A549 (cell line): ENCODE data around the gene GNG14. TPM values are rescaled to one million over a fixed set of nuclear protein-coding genes. Genes with fewer than 3 reads are reported as not detected.

Experiments used
- ATAC-seq, 2 experiments: fragments of 200-7000 bp in 1 of 2; fragments of >200 bp in 1 of 2; cut with Nextera tagmentation in 1 of 2; cut with Tn5 transposase in 1 of 2; 3 replicates each; pipeline versions ENCODE4 v1.8.0 to v1.9.1; 2018 to 2020; ENCODE audit warnings: mild to moderate bottlenecking in 1 of 2, moderate library complexity in 1 of 2
- CTCF ChIA-PET: fragments of 300-600 bp; sonication (Branson Sonifier 250); formaldehyde crosslinking; extraction: SDS; loops from one replicate; lab custom pipeline; 2021; ENCODE audit warnings: antibody characterized with exemption, inconsistent platforms; lab: Yijun Ruan, JAX
- POLR2A ChIA-PET: fragments of 350-600 bp; formaldehyde crosslinking; extraction: SDS; loops from one replicate; lab custom pipeline; 2021; ENCODE audit warnings: antibody characterized with exemption, inconsistent platforms; lab: Yijun Ruan, JAX
- DNase-seq, 2 experiments: peaks; one replicate each; pipeline versions ENCODE4 v3.0.0 to v3.0.0-alpha.2; 2011 to 2016; ENCODE audit warnings: low read depth in 1 of 2, low spot score in 1 of 2
- FAIRE-seq: peaks from 2 replicates; lab custom pipeline; 2011; peaks lifted over from hg19 to GRCh38; lab: Jason Lieb, UNC
- H3K27ac ChIP-seq, 2 experiments: fragments of >200 bp; sonication (Bioruptor Twin); formaldehyde crosslinking; 3 replicates each; pipeline ENCODE4 v1.5.1; 2016 to 2017
- H3K4me1 ChIP-seq: fragments of >200 bp; sonication (Bioruptor Twin); formaldehyde crosslinking; 3 replicates; pipeline ENCODE4 v1.6.1; 2016
- H3K4me2 ChIP-seq: fragments of >200 bp; sonication (Bioruptor Twin); formaldehyde crosslinking; 3 replicates; pipeline ENCODE4 v1.6.1; 2016
- H3K4me3 ChIP-seq: fragments of >200 bp; sonication (Bioruptor Twin); formaldehyde crosslinking; 3 replicates; pipeline ENCODE4 v1.5.1; 2016
- H3K9me3 ChIP-seq: fragments of >200 bp; sonication (Bioruptor Twin); formaldehyde crosslinking; 3 replicates; pipeline ENCODE4 v1.6.1; 2016
- BHLHE40 ChIP-seq: IDR thresholded peaks from 2 replicates; pipeline ENCODE4 v1.6.1; 2012; ENCODE audit warnings: low read depth, low read length, inconsistent platforms
- CTCF ChIP-seq: fragments of >200 bp; sonication (Bioruptor Twin); formaldehyde crosslinking; IDR thresholded peaks from 3 replicates; pipeline ENCODE4 v1.5.1; 2016
- EHF ChIP-seq: fragments of 250-450 bp; sonication (Bioruptor Pico); IDR thresholded peaks from 2 replicates; pipeline ENCODE4 v1.5.0; 2020; ENCODE audit warnings: mild to moderate bottlenecking
- HOXB5 ChIP-seq: fragments of 250-450 bp; sonication (Bioruptor Pico); IDR thresholded peaks from 2 replicates; pipeline ENCODE4 v1.5.0; 2020; ENCODE audit warnings: mild to moderate bottlenecking, moderate library complexity
- MAFK ChIP-seq: fragments of 450-650 bp; IDR thresholded peaks from 2 replicates; pipeline ENCODE4 v1.6.1; 2014; ENCODE audit not compliant: partially characterized antibody
- MYC ChIP-seq: IDR thresholded peaks from 2 replicates; pipeline ENCODE4 v1.6.1; 2012; ENCODE audit warnings: mild to moderate bottlenecking, inconsistent platforms, low read length, improper control_type of control experiment, borderline replicate concordance
- NFE2L2 ChIP-seq: fragments of 150-350 bp; conservative IDR thresholded peaks from 2 replicates; pipeline ENCODE4 v1.6.1; 2014; ENCODE audit warnings: low read length
- NR3C1 ChIP-seq: fragments of >200 bp; sonication (Bioruptor Twin); formaldehyde crosslinking; IDR thresholded peaks from 3 replicates; pipeline ENCODE4 v1.6.1; 2017
- PBX3 ChIP-seq: IDR thresholded peaks from 2 replicates; pipeline ENCODE4 v1.6.1; 2012
- TFCP2L1 ChIP-seq: fragments of 250-450 bp; sonication (Bioruptor Pico); IDR thresholded peaks from 2 replicates; pipeline ENCODE4 v1.5.0; 2021; ENCODE audit warnings: mild to moderate bottlenecking
- ZNF302 ChIP-seq: fragments of 250-450 bp; sonication (Bioruptor Pico); IDR thresholded peaks from 2 replicates; pipeline ENCODE4 v1.9.0; 2021; ENCODE audit warnings: inconsistent platforms, mild to moderate bottlenecking, moderate library complexity
- ZSCAN20 ChIP-seq: fragments of 250-450 bp; sonication (Bioruptor Pico); IDR thresholded peaks from 2 replicates; pipeline ENCODE4 v1.8.0; 2022; ENCODE audit warnings: mild to moderate bottlenecking, moderate library complexity
- WGBS: methylation state at CpG from one replicate; pipeline ENCODE4 v1.1.6; 2017; ENCODE audit errors: missing lambda C conversion rate; 5-methylcytosine and 5-hydroxymethylcytosine counted together
- polyA plus RNA-seq, 4 experiments: library from polyadenylated mRNA; depleted of rRNA in 3 of 4; stranded (reverse); fragments of >200 nt; fragmentation: RNase III in 1 of 4; extraction: RNeasy Plus Mini Kit Qiagen cat#74134 plus additional on column Dnase treatment in 1 of 4; gene quantifications; 2 replicates in 3 of 4; 3 replicates in 1 of 4; pipeline ENCODE4 v1.2.3, GENCODE V29; 2011 to 2017
- TF ChIP-seq, protein P1 (sequence below): fragments of 200-600 bp; sonication (generic); IDR thresholded peaks from 2 replicates; pipeline ENCODE4 v1.6.1; 2016; ENCODE audit warnings: antibody characterized with exemption, mild to moderate bottlenecking, moderate library complexity
- TF ChIP-seq, protein P2 (sequence below): fragments of >200 bp; sonication (Bioruptor Twin); formaldehyde crosslinking; IDR thresholded peaks from 3 replicates; pipeline ENCODE4 v1.6.1; 2016

Gene GNG14
- polyA plus RNA-seq, 2 of the 4 experiments (the other 2 are of a cell fraction) = not detected

DNA sequence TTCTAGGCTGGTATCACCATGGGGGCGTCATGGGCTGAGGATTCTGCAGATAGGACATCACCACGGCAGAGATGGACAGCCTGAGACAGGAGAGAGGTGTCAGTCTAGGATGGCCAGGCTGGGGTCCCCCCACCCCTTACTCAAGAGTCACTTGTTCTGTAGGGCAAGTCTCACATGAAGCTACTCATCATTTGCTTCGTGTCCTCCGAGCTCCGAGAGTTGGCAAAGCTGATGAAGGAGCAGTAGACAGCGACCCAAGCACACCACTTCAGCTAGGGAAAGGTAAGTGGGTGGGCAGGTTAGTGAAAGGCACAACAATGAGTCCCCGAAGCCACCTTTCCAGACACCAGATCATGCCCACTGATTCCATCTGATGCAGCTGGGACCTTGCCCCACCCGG, 19.5 kb upstream of the GNG14 start (continued):
- TF ChIP-seq PBX3 (no peak), NFE2L2 (no peak), EHF (CRISPR knock-in tag) (no peak), BHLHE40 (no peak)
- TF ChIP-seq, all 56 proteins: peak for 0

- Histone ChIP-seq H3K4me3 (peak overlapping the region; percentile 97), H3K9me3 (no peaks in the 10 kb centered on the region), H3K27ac (peak overlapping the region; percentile 95 to 99), H3K4me1 (peaks cover 11% of the 10 kb centered on the region), H3K4me2 (peak overlapping the region; percentile 93)
- WGBS = 2% methylated on average over 8 of the region's 24 CpGs
- DNase-seq (peak in 1 of 2 experiments; percentile 50), ATAC-seq (peak in 1 of 2 experiments; percentile 22; a peak in 3 of 6 replicates), FAIRE-seq (no peak)
- ChIA-PET CTCF (interaction anchor here (1.3 to 2.6 kb wide), 4 partner anchors 8 to 178 kb away, joined by 3 to 5 read pairs (median 4); no protein-coding TSS in a partner anchor), POLR2A (interaction anchor here (0.9 kb wide), 1 partner anchor 58 kb away, joined by 3 read pairs; the partner anchor contains the start of genes ZNF490 and ZNF791)
- TF ChIP-seq, protein P1, sequence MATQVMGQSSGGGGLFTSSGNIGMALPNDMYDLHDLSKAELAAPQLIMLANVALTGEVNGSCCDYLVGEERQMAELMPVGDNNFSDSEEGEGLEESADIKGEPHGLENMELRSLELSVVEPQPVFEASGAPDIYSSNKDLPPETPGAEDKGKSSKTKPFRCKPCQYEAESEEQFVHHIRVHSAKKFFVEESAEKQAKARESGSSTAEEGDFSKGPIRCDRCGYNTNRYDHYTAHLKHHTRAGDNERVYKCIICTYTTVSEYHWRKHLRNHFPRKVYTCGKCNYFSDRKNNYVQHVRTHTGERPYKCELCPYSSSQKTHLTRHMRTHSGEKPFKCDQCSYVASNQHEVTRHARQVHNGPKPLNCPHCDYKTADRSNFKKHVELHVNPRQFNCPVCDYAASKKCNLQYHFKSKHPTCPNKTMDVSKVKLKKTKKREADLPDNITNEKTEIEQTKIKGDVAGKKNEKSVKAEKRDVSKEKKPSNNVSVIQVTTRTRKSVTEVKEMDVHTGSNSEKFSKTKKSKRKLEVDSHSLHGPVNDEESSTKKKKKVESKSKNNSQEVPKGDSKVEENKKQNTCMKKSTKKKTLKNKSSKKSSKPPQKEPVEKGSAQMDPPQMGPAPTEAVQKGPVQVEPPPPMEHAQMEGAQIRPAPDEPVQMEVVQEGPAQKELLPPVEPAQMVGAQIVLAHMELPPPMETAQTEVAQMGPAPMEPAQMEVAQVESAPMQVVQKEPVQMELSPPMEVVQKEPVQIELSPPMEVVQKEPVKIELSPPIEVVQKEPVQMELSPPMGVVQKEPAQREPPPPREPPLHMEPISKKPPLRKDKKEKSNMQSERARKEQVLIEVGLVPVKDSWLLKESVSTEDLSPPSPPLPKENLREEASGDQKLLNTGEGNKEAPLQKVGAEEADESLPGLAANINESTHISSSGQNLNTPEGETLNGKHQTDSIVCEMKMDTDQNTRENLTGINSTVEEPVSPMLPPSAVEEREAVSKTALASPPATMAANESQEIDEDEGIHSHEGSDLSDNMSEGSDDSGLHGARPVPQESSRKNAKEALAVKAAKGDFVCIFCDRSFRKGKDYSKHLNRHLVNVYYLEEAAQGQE = no peak
- TF ChIP-seq TFCP2L1 (CRISPR knock-in tag) = no peak
- TF ChIP-seq ZNF302 (CRISPR knock-in tag) = no peak
- TF ChIP-seq, protein P2, sequence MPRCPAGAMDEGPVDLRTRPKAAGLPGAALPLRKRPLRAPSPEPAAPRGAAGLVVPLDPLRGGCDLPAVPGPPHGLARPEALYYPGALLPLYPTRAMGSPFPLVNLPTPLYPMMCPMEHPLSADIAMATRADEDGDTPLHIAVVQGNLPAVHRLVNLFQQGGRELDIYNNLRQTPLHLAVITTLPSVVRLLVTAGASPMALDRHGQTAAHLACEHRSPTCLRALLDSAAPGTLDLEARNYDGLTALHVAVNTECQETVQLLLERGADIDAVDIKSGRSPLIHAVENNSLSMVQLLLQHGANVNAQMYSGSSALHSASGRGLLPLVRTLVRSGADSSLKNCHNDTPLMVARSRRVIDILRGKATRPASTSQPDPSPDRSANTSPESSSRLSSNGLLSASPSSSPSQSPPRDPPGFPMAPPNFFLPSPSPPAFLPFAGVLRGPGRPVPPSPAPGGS = no peak
- no peak for TF ChIP-seq NR3C1
- no peak for TF ChIP-seq ZSCAN20 (CRISPR knock-in tag)
- no peak for TF ChIP-seq MAFK
- no peak for TF ChIP-seq PBX3
- no peak for TF ChIP-seq MYC
- TF ChIP-seq HOXB5 (CRISPR knock-in tag) = no peak
- TF ChIP-seq CTCF = no peak
These were observed 18.9 kb upstream of the GNG14 start for GRCh38 chr19:12668932-12669269.
